ENCODE data around the gene VASH1. TPM values are rescaled to one million over a fixed set of nuclear protein-coding genes. Genes with fewer than 3 reads are reported as not detected.

Gene VASH1
- total RNA-seq, 4 donors from 2014 or later: 1.9 to 7.5 (median 3.6) TPM

DNA sequence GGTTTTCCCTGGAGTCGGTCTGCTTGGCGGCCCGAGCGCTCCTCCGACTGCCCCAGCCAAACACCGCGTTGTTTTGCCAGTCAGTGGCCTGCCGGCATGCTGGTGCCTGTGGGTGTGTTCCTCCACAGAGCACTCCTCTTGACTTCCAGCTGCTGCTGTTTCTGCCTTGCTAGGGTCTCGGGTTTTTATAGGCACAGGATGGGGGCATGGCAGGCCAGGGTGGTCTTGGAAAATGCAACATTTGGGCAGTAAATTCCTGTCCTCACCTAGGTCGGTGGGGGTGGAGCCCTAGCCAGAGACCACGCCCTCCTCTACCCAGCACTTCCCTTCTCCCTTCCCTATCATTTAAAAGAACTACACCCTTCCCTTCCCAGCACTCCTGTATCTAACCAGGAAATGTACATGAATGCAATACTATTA, 34.7 kb upstream of the VASH1 start:
- TF ChIP-seq EP300 (IDR thresholded peaks at IDR 0.05; ENCODE audit: low read depth) (no peak), POLR2AphosphoS5 (IDR thresholded peaks at IDR 0.05) (no peak), POLR2A (IDR thresholded peaks at IDR 0.05) (no peak)
- TF ChIP-seq, protein P1, sequence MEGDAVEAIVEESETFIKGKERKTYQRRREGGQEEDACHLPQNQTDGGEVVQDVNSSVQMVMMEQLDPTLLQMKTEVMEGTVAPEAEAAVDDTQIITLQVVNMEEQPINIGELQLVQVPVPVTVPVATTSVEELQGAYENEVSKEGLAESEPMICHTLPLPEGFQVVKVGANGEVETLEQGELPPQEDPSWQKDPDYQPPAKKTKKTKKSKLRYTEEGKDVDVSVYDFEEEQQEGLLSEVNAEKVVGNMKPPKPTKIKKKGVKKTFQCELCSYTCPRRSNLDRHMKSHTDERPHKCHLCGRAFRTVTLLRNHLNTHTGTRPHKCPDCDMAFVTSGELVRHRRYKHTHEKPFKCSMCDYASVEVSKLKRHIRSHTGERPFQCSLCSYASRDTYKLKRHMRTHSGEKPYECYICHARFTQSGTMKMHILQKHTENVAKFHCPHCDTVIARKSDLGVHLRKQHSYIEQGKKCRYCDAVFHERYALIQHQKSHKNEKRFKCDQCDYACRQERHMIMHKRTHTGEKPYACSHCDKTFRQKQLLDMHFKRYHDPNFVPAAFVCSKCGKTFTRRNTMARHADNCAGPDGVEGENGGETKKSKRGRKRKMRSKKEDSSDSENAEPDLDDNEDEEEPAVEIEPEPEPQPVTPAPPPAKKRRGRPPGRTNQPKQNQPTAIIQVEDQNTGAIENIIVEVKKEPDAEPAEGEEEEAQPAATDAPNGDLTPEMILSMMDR (IDR thresholded peaks at IDR 0.05): no peak
- WGBS, 2 donors (ENCODE audit: low coverage in 1 of 2): 74% methylated on average over 11 of the region's 11 CpGs; no CpG with 5 or more reads in 1 of the 2 donors
- intact Hi-C loops (cut with DNase I; ENCODE audit: low total_unique reads) (no loop called here), in situ Hi-C loops (cut with MboI; ENCODE audit: low pct_ligation_motif_present in 1 of 4, low pct_unique_long_range_greater_than_20kb in 1 of 4, low sequenced_read_pairs in 3 of 4) (no loop called here)
- H3K9me3 ChIP-seq: no peaks in the 10 kb centered on the region
- no peaks in the 10 kb centered on the region for H3K36me3 ChIP-seq
- DNase-seq: no peak
- H3K4me1 ChIP-seq: no peaks in the 10 kb centered on the region
- H3K27ac ChIP-seq: no peak overlapping the region
- H3K27me3 ChIP-seq: no peaks in the 10 kb centered on the region
- H3K4me3 ChIP-seq: no peak overlapping the region

DNA sequence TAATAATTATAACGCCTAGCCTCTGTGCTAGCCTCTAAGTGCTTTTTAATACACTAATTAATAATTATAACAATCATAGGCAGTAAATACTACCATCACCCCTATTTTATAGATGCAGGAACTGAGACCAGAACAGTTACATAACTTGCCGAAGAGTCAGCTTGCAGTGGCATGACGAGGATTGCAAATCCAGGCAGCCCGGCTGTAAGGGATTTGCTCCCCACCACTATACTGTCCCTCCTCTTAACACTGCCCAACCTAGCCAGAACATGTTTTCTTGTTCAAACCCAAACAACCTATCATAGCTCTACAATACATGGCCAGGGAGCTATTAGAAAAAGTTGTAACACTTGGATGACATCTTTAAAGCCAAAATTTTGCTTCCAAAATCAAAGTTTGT, 33.9 kb upstream of the VASH1 start:
- Histone ChIP-seq H3K4me3 (no peak overlapping the region), H3K9me3 (no peaks in the 10 kb centered on the region), H3K4me1 (no peaks in the 10 kb centered on the region), H3K27ac (no peak overlapping the region), H3K36me3 (no peaks in the 10 kb centered on the region), H3K27me3 (no peaks in the 10 kb centered on the region)
- no peak for TF ChIP-seq POLR2AphosphoS5 (IDR thresholded peaks at IDR 0.05)
- TF ChIP-seq, protein P1 (IDR thresholded peaks at IDR 0.05): no peak
- no peak for TF ChIP-seq POLR2A (IDR thresholded peaks at IDR 0.05)
- TF ChIP-seq EP300 (IDR thresholded peaks at IDR 0.05; ENCODE audit: low read depth): no peak
- WGBS, 2 donors (ENCODE audit: low coverage in 1 of 2): 74% methylated on average over 4 of the region's 4 CpGs; no CpG with 5 or more reads in 1 of the 2 donors
- in situ Hi-C loops (cut with MboI; ENCODE audit: low pct_ligation_motif_present in 1 of 4, low pct_unique_long_range_greater_than_20kb in 1 of 4, low sequenced_read_pairs in 3 of 4): no loop called here
- no peak for DNase-seq
- intact Hi-C loops (cut with DNase I; ENCODE audit: low total_unique reads): no loop called here

DNA sequence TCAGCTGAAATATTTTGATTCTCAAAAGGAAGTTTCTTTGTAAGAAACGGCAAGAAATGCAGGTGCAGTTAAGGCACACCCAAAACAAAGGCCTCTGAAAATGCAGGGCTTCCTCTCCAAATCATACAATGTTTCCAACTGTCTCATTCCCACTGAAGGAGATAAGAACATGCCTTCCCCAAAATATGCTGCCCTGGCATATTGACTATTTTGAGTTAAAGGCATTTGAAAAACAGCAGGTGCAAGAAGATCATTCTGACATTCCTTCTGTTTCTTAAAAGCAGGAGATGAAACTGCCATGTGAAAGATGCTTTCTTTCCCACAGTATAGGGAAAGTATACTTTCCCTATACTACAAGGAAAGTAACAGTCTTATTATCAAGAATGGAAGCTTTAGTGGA, 33.4 kb upstream of the VASH1 start:
- Histone ChIP-seq H3K27me3 (no peaks in the 10 kb centered on the region), H3K9me3 (no peaks in the 10 kb centered on the region), H3K4me3 (no peak overlapping the region), H3K27ac (no peak overlapping the region), H3K4me1 (no peaks in the 10 kb centered on the region), H3K36me3 (no peaks in the 10 kb centered on the region)
- intact Hi-C loops (cut with DNase I; ENCODE audit: low total_unique reads) (no loop called here), in situ Hi-C loops (cut with MboI; ENCODE audit: low pct_ligation_motif_present in 1 of 4, low pct_unique_long_range_greater_than_20kb in 1 of 4, low sequenced_read_pairs in 3 of 4) (no loop called here)
- DNase-seq: no peak
- 34 to 56% methylated on average over 1 of the region's 1 CpG for WGBS, 2 donors (ENCODE audit: low coverage in 1 of 2)
- TF ChIP-seq, protein P1 (IDR thresholded peaks at IDR 0.05): no peak
- TF ChIP-seq POLR2AphosphoS5 (IDR thresholded peaks at IDR 0.05) (no peak), POLR2A (IDR thresholded peaks at IDR 0.05) (no peak), EP300 (IDR thresholded peaks at IDR 0.05; ENCODE audit: low read depth) (no peak)

DNA sequence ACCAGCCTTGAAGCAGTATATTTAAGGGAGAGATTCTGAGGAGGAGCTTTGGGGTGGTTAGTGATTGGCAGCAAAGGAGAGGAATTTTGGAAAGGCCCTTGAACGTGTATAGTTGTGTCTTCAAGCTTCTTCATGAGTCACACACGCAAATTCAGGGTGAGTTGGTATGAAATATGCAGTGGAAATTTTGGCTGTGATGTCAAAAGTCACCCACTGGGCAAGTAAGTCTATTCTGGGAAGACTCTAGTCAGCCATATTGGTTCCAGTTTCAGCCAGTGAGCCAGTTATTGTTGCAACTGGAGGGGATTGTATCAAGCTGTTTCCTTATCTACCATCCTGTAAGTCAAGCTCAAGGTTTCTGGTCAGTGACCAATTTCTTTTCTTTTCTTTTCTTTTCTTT, 32.0 kb upstream of the VASH1 start:
- H3K4me3 ChIP-seq: no peak overlapping the region
- intact Hi-C loops (cut with DNase I; ENCODE audit: low total_unique reads): no loop called here
- H3K27ac ChIP-seq: no peak overlapping the region

More for the DNA sequence above, 32.0 kb upstream of the VASH1 start:
- H3K9me3 ChIP-seq: no peaks in the 10 kb centered on the region
- no peak for TF ChIP-seq EP300 (IDR thresholded peaks at IDR 0.05; ENCODE audit: low read depth)
- TF ChIP-seq POLR2A (IDR thresholded peaks at IDR 0.05): no peak
- TF ChIP-seq, protein P1 (IDR thresholded peaks at IDR 0.05): no peak
- TF ChIP-seq POLR2AphosphoS5 (IDR thresholded peaks at IDR 0.05): no peak
- H3K27me3 ChIP-seq: no peaks in the 10 kb centered on the region
- in situ Hi-C loops (cut with MboI; ENCODE audit: low pct_ligation_motif_present in 1 of 4, low pct_unique_long_range_greater_than_20kb in 1 of 4, low sequenced_read_pairs in 3 of 4): no loop called here
- WGBS, 2 donors (ENCODE audit: low coverage in 1 of 2): 63 to 80% methylated on average over 1 to 2 of the region's 2 CpGs
- H3K4me1 ChIP-seq: no peaks in the 10 kb centered on the region
- no peak for DNase-seq
- H3K36me3 ChIP-seq: no peaks in the 10 kb centered on the region
